ENCODE data around the gene DMP1. TPM values are rescaled to one million over a fixed set of nuclear protein-coding genes. Genes with fewer than 3 reads are reported as not detected.

Gene DMP1
- total RNA-seq, 1 donor from 2014 or later: 0.12 TPM

GRCh38 chr4:87704001-87704400 lies 53.9 kb downstream of the DMP1 start:
- Mint-ChIP-seq H3K27ac (no peak overlapping the region), H3K27me3 (no peaks in the 10 kb centered on the region), H3K9me3 (no peaks in the 10 kb centered on the region), H3K36me3 (no peaks in the 10 kb centered on the region), H3K4me1 (ENCODE audit: unreplicated experiment) (no peaks in the 10 kb centered on the region), H3K4me3 (no peak overlapping the region)
- DNase-seq (ENCODE audit: extremely low spot score, unreplicated experiment): no peak
- no peak for TF ChIP-seq CTCF (conservative IDR thresholded peaks at IDR 0.05)

- DNase-seq (ENCODE audit: extremely low spot score, unreplicated experiment): no peak
- no peak overlapping the region for H3K4me3 Mint-ChIP-seq
- no peaks in the 10 kb centered on the region for H3K36me3 Mint-ChIP-seq
- no peak for TF ChIP-seq CTCF (conservative IDR thresholded peaks at IDR 0.05)
- H3K4me1 Mint-ChIP-seq (ENCODE audit: unreplicated experiment): no peaks in the 10 kb centered on the region
- H3K27ac Mint-ChIP-seq: no peak overlapping the region
- no peaks in the 10 kb centered on the region for H3K27me3 Mint-ChIP-seq
- H3K9me3 Mint-ChIP-seq: no peaks in the 10 kb centered on the region
These were observed 57.3 kb downstream of the DMP1 start for GRCh38 chr4:87707279-87707918.

Other genes with a start within 250 kb of the DMP1 start
- gene NUDT9, start 227.7 kb upstream of the DMP1 start, total RNA-seq (ENCODE audit: low replicate concordance): 26.5 and 27.5 TPM in 2 replicates
- 0.38 and 11.2 TPM in 2 replicates for gene SPARCL1, start 120.9 kb upstream of the DMP1 start, total RNA-seq (ENCODE audit: low replicate concordance)
- gene DSPP, start 41.8 kb upstream of the DMP1 start, total RNA-seq (ENCODE audit: low replicate concordance): not detected in 2 replicates
- not detected in 2 replicates for gene IBSP, start 149.3 kb downstream of the DMP1 start, total RNA-seq (ENCODE audit: low replicate concordance)
- not detected in 2 replicates for gene MEPE, start 182.7 kb downstream of the DMP1 start, total RNA-seq (ENCODE audit: low replicate concordance)